ENCODE data around the gene NFAT5. TPM values are rescaled to one million over a fixed set of nuclear protein-coding genes. Genes with fewer than 3 reads are reported as not detected.

Gene NFAT5
- total RNA-seq, 1 experiment from 2014 or later = 38.2 TPM

DNA sequence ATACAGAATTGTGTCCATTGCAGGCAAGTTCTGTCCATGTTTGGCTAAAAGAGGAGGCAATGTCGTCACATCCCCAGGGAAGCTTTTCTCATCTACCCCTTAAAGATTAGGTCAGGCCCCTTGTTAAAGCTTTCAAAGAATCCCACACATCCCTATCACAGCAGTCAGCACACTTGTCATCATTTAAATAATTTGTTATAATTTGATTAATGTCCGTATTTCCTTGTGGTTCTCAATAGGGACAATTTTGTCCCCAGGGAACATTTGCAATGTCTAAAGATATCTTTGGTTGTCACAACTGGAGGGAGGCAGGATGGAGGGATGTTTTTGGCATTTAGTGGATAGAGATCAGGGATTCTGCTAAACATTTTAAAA lies 28.1 kb upstream of the NFAT5 start:
- peaks cover 23% of the 10 kb centered on the region for H3K4me1 ChIP-seq (replicated peaks; ENCODE audit: insufficient read depth)
- H3K9me3 ChIP-seq (ENCODE audit: insufficient read depth, low read depth) = no peaks in the 10 kb centered on the region
- no TSS peak for BruUV-seq (replicated peaks)
- no peaks in the 10 kb centered on the region for H3K9me2 ChIP-seq (ENCODE audit: insufficient read depth)
- no peak overlapping the region for H3K27ac ChIP-seq
- no peaks in the 10 kb centered on the region for H4K20me1 ChIP-seq (ENCODE audit: insufficient read depth)
- H3K36me3 ChIP-seq (ENCODE audit: low read depth) = 0 out of 2 replicates have a peak, but pooled peaks cover 4% of the 10 kb centered on the region
- POLR2A ChIA-PET (ENCODE audit: unreplicated experiment) = interaction anchor here (0.8 kb wide), 1 partner anchor 29 kb away, joined by 5 read pairs; no protein-coding TSS in a partner anchor
- peaks cover 21% of the 10 kb centered on the region for H3F3A ChIP-seq (ENCODE audit: insufficient read depth, low read depth)
- intact Hi-C loops (cut with micrococcal nuclease; ENCODE audit: unreplicated experiment) = no loop called here
- H2AFZ ChIP-seq = no peak overlapping the region
- no peak overlapping the region for H3K4me2 ChIP-seq
- CTCF ChIA-PET = no interaction called here
- no peak for DNase-seq
- no peaks in the 10 kb centered on the region for H3K27me3 ChIP-seq (ENCODE audit: insufficient read depth, low read depth)
- no peaks in the 10 kb centered on the region for H3K79me2 ChIP-seq (ENCODE audit: low read depth)
- H3K4me3 ChIP-seq = no peak overlapping the region
- TF ChIP-seq CTCF (conservative IDR thresholded peaks at IDR 0.05) = no peak
- no peak for TF ChIP-seq EZH2 (IDR thresholded peaks at IDR 0.05; ENCODE audit: low read depth)

GRCh38 chr16:69538808-69539207 lies 27.0 kb upstream of the NFAT5 start:
- Histone ChIP-seq H3K9me3 (ENCODE audit: insufficient read depth, low read depth) (no peaks in the 10 kb centered on the region), H3K4me1 (replicated peaks; ENCODE audit: insufficient read depth) (peaks cover 23% of the 10 kb centered on the region), H4K20me1 (ENCODE audit: insufficient read depth) (no peaks in the 10 kb centered on the region), H3K4me2 (no peak overlapping the region), H3K27ac (peak overlapping the region; percentile 71), H3F3A (ENCODE audit: insufficient read depth, low read depth) (peaks cover 21% of the 10 kb centered on the region), H3K79me2 (ENCODE audit: low read depth) (no peaks in the 10 kb centered on the region), H3K27me3 (ENCODE audit: insufficient read depth, low read depth) (no peaks in the 10 kb centered on the region), H3K9me2 (ENCODE audit: insufficient read depth) (no peaks in the 10 kb centered on the region), H2AFZ (no peak overlapping the region), H3K4me3 (no peak overlapping the region), H3K36me3 (ENCODE audit: low read depth) (0 out of 2 replicates have a peak, but pooled peaks cover 4% of the 10 kb centered on the region)
- no TSS peak for BruUV-seq (replicated peaks)
- intact Hi-C loops (cut with micrococcal nuclease; ENCODE audit: unreplicated experiment) = no loop called here
- POLR2A ChIA-PET (ENCODE audit: unreplicated experiment) = interaction anchor here (0.7 to 1.1 kb wide), 3 partner anchors 9 to 188 kb away, joined by 4 to 11 read pairs (median 9); no protein-coding TSS in a partner anchor
- no peak for TF ChIP-seq EZH2 (IDR thresholded peaks at IDR 0.05; ENCODE audit: low read depth)
- no peak for TF ChIP-seq CTCF (conservative IDR thresholded peaks at IDR 0.05)
- CTCF ChIA-PET = no interaction called here
- DNase-seq = no peak

GRCh38 chr16:69542974-69543373 lies 22.8 kb upstream of the NFAT5 start:
- no peak overlapping the region for H3K27ac ChIP-seq
- BruUV-seq (replicated peaks) = no TSS peak
- ChIA-PET CTCF (no interaction called here), POLR2A (ENCODE audit: unreplicated experiment) (no interaction called here)
- no peaks in the 10 kb centered on the region for H3K36me3 ChIP-seq (ENCODE audit: low read depth)
- no peak for DNase-seq
- H3K4me2 ChIP-seq = no peak overlapping the region
- no peak overlapping the region for H3K4me3 ChIP-seq
- H3K27me3 ChIP-seq (ENCODE audit: insufficient read depth, low read depth) = no peaks in the 10 kb centered on the region
- TF ChIP-seq EZH2 (IDR thresholded peaks at IDR 0.05; ENCODE audit: low read depth) (no peak), CTCF (conservative IDR thresholded peaks at IDR 0.05) (no peak)
- no peaks in the 10 kb centered on the region for H3K79me2 ChIP-seq (ENCODE audit: low read depth)
- no peaks in the 10 kb centered on the region for H3K9me3 ChIP-seq (ENCODE audit: insufficient read depth, low read depth)
- H4K20me1 ChIP-seq (ENCODE audit: insufficient read depth) = no peaks in the 10 kb centered on the region
- no peaks in the 10 kb centered on the region for H3K9me2 ChIP-seq (ENCODE audit: insufficient read depth)
- H3K4me1 ChIP-seq (replicated peaks; ENCODE audit: insufficient read depth) = peaks cover 23% of the 10 kb centered on the region
- intact Hi-C loops (cut with micrococcal nuclease; ENCODE audit: unreplicated experiment) = no loop called here
- H2AFZ ChIP-seq = no peak overlapping the region
- H3F3A ChIP-seq (ENCODE audit: insufficient read depth, low read depth) = peaks cover 37% of the 10 kb centered on the region

Measured in PC-9 (cell line).